ENCODE data around the gene METTL21C. TPM values are rescaled to one million over a fixed set of nuclear protein-coding genes. Genes with fewer than 3 reads are reported as not detected.

Gene METTL21C
- total RNA-seq, 1 donor from 2014 or later: not detected

DNA sequence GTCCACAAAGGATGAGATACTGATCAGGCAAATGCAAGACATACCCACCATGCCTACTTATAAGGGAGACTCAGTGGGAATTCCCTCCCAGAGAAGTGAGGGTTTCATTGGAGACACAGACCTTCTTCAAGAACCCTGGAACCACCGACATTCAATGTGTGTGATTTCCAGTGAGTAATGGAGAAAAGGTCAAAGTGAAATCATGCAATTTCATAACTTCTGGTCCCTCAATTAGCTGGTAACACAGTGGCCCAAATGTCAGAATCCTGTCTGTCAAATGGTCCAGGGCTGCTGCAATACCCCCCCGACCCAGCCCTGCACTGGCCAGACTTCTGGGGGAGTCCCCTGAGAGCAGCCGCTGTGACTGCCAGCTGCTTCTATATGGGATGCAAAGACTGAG lies 4.7 kb upstream of the METTL21C start:
- DNase-seq (no peak), ATAC-seq (no peak)
- intact Hi-C loops (cut with micrococcal nuclease): no loop called here

DNA sequence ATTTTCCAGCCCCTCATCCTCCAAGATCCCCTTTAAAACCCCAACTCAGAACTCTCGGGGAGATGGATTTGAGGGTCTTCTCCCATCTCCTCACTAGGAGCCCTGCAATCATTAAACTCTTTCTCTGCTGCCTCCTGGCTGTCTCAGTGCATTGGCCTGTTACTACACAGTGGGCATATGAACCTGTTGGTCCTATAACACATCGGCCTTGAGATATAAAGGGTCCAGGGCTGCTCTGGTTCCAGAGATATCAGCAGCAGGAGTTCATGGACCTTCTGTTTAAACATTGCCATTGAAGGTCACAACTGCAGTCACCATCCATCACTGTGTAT lies 3.8 kb upstream of the METTL21C start:
- ATAC-seq (no peak), DNase-seq (no peak)
- intact Hi-C loops (cut with micrococcal nuclease): no loop called here

DNA sequence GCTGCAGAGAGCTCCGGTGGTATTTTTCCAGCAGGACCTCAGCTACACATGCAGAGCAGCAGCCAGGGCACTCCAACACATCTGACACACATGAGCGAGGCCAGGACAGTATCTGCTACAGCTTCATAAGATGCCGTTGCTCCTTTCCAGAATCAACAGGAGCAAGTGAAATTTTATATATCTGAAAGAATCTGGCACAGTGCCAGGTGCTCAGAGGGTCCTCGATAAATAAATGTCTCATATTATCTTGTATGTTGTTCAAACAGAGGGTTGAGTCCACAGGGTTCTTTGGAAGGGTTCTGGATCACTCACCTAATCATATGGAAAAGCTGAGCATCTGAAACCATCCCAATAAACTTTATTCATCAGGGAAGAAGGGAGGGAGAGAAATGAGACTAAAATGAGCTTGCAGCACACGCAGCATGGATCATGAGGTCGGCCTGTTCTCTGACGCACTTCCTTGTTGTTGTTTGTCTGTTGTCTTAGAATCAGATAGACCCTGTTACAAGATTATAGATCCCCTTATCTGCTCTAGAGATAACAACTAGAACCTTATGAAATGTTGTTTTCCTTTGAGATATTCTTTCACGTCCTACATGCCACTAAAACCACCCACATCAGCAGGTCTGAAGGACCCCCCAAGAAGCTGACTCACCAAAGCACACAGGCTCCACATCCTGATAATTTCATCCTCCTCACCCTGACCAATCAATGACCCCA lies 3.2 kb upstream of the METTL21C start:
- ATAC-seq: no peak

DNA sequence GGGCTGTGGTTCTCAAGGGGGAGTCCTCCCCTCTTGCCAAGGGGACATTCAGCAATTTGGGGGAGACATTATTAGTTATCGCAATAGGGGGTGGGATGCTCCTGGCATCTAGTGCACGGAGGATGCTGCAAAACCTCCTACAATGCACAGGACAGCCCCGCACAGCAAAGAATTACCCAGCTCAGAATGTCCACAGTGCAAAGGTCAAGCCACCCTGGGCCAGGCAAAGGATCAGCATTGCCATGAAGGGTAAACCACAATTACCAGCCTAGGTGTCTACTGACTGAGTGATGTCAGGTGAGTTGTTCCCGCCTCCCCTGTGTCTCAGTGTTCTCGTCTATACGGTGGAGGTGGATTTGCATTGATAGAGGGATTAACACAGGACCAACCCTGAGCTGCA lies 2.4 kb upstream of the METTL21C start:
- ATAC-seq (no peak), DNase-seq (no peak)
- intact Hi-C loops (cut with micrococcal nuclease): no loop called here

More for the DNA sequence above, 3.2 kb upstream of the METTL21C start:
- no peak for DNase-seq
- intact Hi-C loops (cut with micrococcal nuclease): no loop called here

DNA sequence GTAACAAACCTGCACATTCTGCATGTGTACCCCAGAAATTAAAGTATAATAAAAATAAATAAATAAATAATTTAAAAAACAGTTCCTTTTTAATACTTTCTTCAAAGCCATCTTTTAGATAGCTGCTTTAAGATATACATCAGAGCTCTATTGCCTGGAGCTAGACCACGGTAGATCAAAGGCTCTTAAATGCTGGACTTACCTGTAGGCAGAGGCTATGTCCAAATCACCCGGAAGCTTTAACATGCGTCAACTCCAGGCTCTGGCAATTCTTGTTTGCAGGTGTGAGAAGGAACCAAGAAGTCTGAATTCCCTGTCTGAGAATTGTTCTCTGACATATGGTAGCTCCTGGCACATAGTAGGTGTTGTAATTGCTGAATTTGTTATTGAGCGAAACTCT lies 1.6 kb upstream of the METTL21C start:
- DNase-seq (no peak), ATAC-seq (no peak)
- intact Hi-C loops (cut with micrococcal nuclease): no loop called here

DNA sequence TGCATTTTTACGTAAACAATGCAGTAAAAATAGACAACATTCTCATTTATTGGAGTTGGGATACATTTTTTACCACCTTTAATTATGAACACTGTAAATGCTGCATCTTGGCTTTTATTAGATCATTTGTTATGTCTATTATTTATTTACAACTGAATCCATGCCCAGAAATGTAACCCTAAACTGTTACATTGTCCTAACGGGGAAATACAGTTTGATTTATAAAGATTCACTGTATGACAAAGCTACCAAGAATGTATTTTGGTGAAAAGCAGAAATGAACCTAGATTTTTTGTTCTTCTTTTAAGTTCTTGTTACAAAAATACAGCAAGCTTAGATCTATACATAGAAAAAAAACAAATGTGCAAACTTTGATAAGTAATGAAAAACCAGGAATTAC lies 1.1 kb downstream of the METTL21C start:
- intact Hi-C loops (cut with micrococcal nuclease): no loop called here
- ATAC-seq: no peak
- DNase-seq: no peak

DNA sequence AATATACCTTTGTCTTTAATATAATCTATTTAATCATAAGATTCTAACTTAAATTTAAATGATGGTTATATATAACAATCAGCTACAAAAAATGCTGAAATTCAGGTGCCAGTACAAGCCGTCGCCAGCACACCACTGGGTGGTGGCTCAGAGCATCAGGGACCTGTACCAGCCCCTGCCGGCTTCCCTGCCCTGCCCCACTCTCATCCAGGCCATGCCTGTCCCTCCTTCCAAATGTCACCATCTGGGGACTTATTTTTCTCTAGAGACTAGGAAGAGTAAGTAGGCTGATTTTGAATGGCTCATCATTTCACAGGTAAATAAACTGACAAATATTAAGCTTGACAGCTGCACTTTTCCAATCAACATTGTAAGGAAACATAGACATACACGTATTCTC lies 1.6 kb downstream of the METTL21C start:
- no peak for ATAC-seq
- intact Hi-C loops (cut with micrococcal nuclease): no loop called here
- DNase-seq: no peak

DNA sequence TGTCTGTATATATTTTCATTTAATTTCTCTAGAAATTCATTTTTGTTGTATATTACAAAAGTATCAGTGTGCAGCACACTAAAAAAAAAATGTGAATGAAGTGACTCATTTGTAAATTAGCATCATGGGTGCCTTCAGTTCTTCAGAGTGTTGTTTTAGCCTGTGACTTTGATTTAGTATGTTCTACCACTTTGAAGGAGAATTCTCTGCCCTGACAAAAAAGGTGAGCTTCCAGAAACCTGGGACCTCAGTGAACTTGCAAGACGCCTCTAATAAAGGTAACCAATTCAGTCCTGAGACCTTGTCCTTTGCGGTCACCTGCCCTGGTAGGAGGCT lies 2.4 kb downstream of the METTL21C start:
- intact Hi-C loops (cut with micrococcal nuclease): no loop called here
- ATAC-seq (no peak), DNase-seq (no peak)

DNA sequence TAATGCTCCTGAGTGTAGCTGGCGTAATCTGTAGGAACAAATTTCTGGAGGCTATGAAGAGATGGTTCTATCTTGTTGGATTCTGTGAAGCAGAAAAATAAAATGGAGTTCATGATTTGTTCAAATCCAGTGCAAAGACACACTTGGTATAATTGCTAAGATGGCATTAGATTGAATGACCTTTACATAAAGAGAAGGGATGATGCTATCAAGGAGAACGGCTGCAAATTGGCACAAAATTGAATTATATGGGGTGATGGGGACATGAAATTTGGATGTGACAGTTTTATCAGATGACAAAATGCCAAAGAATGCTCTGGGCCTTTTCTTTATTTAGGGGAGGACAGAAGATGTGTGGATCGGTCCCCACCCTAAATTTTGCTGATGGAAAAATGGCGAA lies 4.0 kb downstream of the METTL21C start:
- intact Hi-C loops (cut with micrococcal nuclease): no loop called here
- DNase-seq: no peak
- no peak for ATAC-seq

DNA sequence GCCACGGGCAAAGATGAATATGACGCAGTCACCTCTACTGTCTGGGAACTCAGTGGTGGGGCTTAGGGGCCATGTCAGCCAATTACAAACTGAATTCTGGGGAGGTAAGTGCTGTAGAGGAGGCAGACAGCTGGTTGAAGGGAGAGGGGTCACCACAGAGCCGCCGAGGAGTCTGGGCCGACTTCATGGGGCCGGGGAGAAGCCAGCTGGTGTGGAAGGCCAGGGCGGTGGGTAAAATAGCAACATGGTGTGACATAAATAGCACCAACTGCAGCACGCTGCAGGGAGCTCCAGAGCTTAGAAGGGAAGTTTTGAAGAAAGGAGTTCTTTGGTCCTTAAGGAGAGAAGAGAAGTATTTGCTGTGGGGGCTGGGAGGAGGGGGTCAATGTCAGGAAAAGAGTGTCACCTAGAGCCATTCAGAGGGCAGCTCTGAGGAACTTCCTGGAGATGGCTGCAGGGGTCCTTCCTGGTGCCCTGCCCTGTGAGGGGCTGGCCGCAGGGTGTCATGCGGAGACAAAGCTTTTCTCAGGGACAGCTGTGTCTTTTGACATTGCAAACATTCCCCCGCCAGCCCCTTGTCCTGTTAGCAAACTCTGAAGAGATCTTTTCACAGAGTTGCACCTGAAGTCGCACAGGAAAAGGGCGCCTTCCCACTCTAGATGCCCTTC lies 6.4 kb downstream of the METTL21C start:
- DNase-seq (no peak), ATAC-seq (no peak)
- intact Hi-C loops (cut with micrococcal nuclease): no loop called here

DNA sequence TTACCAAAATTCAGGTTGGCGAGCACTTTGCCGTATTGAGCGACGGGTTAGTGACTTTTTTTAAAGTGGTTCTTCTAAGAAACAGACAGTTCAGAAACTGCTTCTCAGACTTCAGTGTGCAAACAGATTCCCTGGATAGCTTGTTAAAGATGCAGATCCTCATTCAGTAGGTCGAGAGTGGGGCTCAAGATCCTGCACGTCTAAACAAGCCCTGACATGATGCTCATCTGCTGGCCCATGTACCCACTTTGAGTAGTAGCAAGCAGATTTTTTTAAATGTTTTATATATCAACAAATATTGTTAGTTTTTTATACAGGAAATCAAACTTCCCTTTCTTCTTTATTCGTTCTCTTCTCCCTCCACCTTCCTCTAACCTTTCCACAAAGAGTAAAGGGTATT lies 7.3 kb downstream of the METTL21C start:
- intact Hi-C loops (cut with micrococcal nuclease): no loop called here
- ATAC-seq: no peak
- DNase-seq: no peak

DNA sequence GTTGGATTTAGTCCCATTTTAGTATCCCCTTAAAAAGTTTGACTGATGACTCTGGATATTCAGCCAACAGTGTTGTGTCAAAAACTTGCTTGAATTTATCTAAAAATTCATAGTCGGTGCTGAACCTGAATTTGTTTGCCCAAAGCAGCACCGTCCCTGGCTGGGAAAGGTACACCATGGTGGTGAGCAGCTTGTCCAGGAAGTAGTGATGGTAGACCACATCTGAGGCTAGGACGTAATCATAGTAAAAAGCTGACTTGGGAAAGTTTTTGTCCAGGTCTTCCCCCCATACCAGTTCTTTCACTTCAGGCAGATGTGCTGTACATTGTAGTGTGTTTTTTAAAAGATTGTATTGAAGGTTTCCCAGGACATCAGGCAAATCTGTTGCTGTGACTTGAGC lies 8.8 kb downstream of the METTL21C start:
- DNase-seq (no peak), ATAC-seq (no peak)
- intact Hi-C loops (cut with micrococcal nuclease): no loop called here

DNA sequence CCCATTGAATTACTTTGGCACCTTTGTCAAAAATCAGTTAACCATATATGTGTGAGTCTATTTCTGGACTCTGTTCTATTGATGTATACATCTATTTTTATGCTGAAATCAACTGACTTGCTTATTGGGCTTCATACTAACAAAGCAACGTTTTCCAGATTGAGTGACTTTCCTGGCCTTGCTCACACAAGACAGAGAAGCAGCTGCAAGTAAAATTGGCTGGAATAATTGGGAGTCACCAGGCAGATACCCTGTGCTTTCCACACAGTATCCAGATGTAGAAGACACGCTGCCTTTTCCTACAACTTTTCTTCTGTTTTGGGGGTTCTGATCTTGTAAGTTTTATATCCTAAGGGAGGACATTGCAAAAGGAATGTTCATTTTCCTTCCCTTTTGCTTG lies 11.2 kb downstream of the METTL21C start:
- intact Hi-C loops (cut with micrococcal nuclease): no loop called here
- ATAC-seq (no peak), DNase-seq (no peak)

DNA sequence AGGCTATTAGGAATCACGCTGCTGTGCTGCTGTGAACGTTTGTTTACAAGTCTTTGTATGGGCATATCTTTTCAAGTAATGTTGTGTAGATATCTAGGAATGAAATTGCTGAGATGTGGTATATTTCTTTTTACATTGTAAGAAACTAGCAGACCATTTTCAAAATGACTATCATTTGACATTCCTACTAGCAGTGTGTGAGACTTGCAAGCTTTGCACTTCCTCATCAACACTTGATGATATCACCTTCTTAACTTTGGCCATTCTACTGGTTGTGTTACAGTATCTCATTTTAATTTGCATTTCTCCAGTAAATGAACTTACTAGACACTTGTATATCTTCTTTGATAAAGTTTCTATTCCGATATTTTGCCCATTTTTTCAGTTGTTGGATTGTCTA lies 12.1 kb downstream of the METTL21C start:
- no peak for ATAC-seq
- no peak for DNase-seq
- intact Hi-C loops (cut with micrococcal nuclease): no loop called here

DNA sequence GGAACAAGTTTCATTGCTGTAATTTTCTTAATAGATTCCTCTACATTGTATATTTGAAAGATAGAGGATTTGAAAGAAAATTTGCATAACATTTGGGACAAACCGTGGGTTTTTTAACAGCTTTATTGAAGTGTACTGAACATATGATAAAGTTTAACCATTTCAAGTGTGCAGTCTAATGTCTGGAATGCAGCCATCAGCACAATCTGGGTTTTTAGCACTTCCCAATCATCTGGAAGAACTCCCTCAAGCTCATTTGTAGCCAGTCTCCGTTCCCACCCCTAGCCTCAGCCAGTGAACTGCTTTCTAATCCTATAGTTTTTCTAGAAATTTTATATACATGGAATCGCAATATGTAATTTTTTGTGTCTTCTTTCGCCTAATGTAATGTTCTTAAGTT lies 12.6 kb downstream of the METTL21C start:
- no peak for ATAC-seq
- no peak for DNase-seq

DNA sequence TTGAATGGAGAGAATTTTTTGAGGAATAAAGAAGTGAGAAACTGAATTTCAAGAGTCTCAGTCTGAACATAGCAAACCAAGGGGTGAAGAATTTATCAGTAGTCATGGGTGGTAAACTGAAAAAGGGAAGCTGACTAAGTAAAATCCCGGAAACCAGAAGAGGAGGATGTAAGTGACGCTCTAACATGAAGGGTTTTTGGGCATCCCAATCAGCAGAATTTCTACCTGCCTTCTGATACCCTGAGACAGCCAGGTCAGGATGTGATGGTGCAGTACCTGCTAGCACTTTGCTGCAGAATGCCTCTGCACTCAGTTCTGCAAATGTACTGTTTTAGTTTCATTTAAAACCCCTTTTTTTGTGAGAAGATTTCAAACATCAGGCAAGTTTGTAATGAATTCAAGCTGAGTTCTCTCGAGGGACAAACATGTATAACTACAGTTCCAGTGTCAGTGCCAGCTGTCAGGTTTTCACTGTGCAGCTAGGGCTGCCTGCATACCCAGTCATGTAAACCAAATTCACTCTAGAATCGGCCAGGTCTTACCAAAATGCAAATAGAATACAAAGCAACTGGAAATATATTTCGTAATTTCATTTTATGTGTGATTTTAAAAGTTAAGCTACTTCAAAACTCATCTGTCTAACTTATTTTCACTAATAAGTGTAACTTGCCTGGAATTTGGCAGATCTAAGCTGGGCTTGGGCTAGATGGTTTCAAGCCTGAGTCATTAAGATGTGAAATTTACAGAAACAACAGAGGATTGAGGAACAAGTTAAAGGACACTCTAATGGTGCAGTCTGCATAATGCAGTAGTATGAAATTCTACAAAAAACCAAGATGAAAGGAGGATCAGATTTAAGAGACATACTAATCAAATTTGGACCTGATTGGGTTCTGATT lies 13.8 kb downstream of the METTL21C start:
- no peak for DNase-seq
- intact Hi-C loops (cut with micrococcal nuclease): no loop called here
- no peak for ATAC-seq

More for the DNA sequence above, 12.6 kb downstream of the METTL21C start:
- intact Hi-C loops (cut with micrococcal nuclease): no loop called here

DNA sequence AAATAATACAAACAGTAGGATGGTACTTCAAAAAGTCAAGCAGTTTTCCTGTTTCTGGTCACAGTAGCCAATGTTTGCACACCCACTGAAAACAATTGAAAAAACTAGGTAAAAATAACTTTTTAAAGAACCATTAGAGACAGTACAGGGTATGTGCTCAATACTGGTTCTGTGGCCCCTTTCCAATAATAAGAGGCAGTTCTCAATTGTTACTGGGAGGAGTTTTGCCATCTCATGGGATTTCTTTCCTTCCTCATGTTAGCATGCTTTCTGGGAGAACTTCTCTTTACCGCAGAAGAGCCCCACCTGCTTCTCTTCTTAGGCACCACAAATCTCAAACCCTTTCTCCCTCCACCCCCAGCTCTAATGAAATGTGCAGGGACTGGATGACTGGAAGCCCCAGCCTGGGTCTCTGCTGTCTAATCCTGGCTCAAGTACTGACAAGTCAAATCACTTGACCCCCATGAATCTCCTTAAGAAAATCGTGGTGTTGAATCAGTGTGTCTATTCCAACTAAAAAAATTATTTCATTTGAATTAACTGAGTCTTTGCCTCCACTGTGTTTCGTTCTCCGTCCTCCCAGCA lies 14.6 kb downstream of the METTL21C start:
- DNase-seq: no peak
- no peak for ATAC-seq

DNA sequence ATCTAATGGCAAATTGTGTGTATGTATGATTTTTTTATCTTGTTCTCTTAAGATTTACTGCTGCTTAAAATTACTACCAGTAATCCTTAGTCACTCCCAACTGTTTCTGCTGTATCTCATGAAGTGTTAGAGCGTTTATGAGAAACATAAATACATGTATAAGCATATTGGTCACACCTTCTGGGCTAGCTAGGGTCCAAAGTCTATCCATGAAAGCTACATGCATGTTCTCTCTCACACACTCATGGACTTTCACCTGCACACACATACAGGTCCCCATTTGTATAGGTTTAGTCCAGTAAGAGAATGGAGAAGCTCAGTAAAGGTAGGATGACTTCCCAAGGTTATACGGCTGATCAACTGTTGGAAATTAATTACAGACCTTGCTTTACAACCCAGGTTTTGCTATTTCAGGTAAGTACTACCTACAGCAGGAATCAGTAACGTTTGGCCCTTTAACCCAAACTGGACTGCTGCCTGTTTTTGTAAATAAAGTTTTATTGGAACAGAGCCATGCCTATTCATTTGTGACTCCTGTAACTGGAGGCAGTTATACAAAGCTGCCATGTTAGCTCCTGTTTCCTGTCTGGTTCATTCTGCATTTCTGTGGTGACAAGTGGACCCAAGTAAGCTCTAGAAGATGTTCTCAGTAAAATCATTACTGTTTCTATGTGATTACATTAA lies 15.3 kb downstream of the METTL21C start:
- no peak for ATAC-seq
- intact Hi-C loops (cut with micrococcal nuclease): no loop called here
- no peak for DNase-seq

More for the DNA sequence above, 14.6 kb downstream of the METTL21C start:
- intact Hi-C loops (cut with micrococcal nuclease): no loop called here

DNA sequence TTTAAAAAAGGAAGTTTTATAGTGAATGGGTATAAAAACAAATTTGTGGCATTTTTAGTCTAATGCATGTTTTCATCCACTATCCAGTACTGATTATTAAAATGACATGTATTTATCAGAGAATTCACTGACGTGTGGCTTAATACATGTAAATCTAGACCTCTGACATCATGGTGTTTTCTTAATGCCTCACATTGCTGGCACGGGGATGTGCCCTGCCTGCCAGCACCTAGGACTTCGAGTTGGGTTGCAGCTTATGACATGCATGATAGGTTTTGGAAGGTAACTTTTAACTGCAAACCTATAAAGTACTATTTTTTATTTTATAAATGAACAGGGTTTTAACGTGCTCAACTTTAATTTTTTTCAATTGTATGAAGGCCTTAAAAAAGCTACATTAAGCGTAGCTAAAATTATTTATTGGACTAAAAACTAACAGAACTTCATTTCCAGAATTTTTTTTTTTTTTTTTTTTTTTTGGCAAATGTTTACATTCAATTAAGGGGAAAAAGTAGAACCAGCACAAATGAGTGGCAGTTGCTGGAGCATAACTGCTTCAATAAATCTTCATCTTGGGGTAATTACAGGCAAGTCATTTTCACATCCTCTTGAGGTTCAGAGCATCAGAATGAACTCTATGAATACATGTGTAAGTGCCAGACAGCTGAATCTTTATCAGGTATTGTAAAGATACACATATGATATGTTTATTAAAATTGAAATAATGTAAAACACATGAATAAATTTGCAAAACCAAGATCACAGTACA lies 16.3 kb downstream of the METTL21C start:
- ATAC-seq (no peak), DNase-seq (no peak)
- intact Hi-C loops (cut with micrococcal nuclease): no loop called here
